Erythroblast (primary cell): Measurements from ENCODE around the gene SEC11C.

Source experiments
- GATA1 ChIP-seq: IDR thresholded peaks from 2 replicates; pipeline ENCODE4 v1.6.1; 2011; ENCODE audit warnings: low read depth, mild to moderate bottlenecking, control low read depth, low read length, moderate library complexity
- POLR2A ChIP-seq: IDR thresholded peaks from 2 replicates; pipeline ENCODE4 v1.6.1; 2011; ENCODE audit warnings: mild to moderate bottlenecking, low read length

GRCh38 chr18:59197636-59198035 lies 58.0 kb downstream of the SEC11C start:
- TF ChIP-seq POLR2A: no peak
- TF ChIP-seq GATA1: no peak
